SJSA1 (cell line): ENCODE results near the gene UBAC1. TPM values are rescaled to one million over a fixed set of nuclear protein-coding genes. Genes with fewer than 3 reads are reported as not detected.
"Not testable (repeated sequence)": the region's sequence is repeated elsewhere in the genome, so short reads cannot be mapped to it uniquely, and the experiment has no call there.

Experiments
- DNase-seq, 2 experiments: peaks; one replicate each; pipeline ENCODE4 v3.0.0-alpha.2; 2015 to 2020; ENCODE audit warnings: low spot score in 2 of 2, low read depth in 1 of 2
- H3K27ac ChIP-seq: fragments of 250-450 bp; sonication (Bioruptor Pico); 2 replicates; pipeline ENCODE4 v1.5.1; 2020; ENCODE audit warnings: mild to moderate bottlenecking, moderate library complexity
- H3K27me3 ChIP-seq: fragments of 250-450 bp; sonication (Bioruptor Pico); replicated peaks from 2 replicates; pipeline ENCODE4 v1.5.1; 2020; ENCODE audit warnings: mild to moderate bottlenecking, moderate library complexity
- H3K36me3 ChIP-seq: fragments of 250-450 bp; sonication (Bioruptor Pico); 2 replicates; pipeline ENCODE4 v1.5.1; 2020; ENCODE audit warnings: mild to moderate bottlenecking
- H3K4me1 ChIP-seq: fragments of 250-450 bp; sonication (Bioruptor Pico); replicated peaks from 2 replicates; pipeline ENCODE4 v1.6.1; 2021; ENCODE audit warnings: mild to moderate bottlenecking
- H3K4me3 ChIP-seq: fragments of 250-450 bp; sonication (Bioruptor Pico); 2 replicates; pipeline ENCODE4 v1.5.1; 2020; ENCODE audit warnings: mild to moderate bottlenecking
- H3K9me3 ChIP-seq: fragments of 250-450 bp; sonication (Bioruptor Pico); replicated peaks from 2 replicates; pipeline ENCODE4 v1.5.1; 2020; ENCODE audit warnings: mild to moderate bottlenecking
- total RNA-seq: library from RNA; depleted of rRNA; stranded (reverse); fragments of >200 nt; shearing (Covaris generic); gene quantifications from 2 replicates; pipeline ENCODE4 v1.2.3, GENCODE V29; 2014

The UBAC1 gene
- total RNA-seq, 1 experiment from 2014 or later, result 51.6 TPM

GRCh38 chr9:135978642-135979546 is 17.7 kb upstream of the UBAC1 start:
- Histone ChIP-seq H3K9me3 (no peaks in the 10 kb centered on the region), H3K27ac (no peak overlapping the region), H3K36me3 (no peaks in the 10 kb centered on the region), H3K4me1 (no peaks in the 10 kb centered on the region), H3K4me3 (no peak overlapping the region), H3K27me3 (peaks cover 5% of the 10 kb centered on the region)
- no peak for DNase-seq

- no peaks in the 10 kb centered on the region for H3K27me3 ChIP-seq
- DNase-seq, result no peak
Observed at GRCh38 chr9:135976944-135977343, 15.8 kb upstream of the UBAC1 start.

GRCh38 chr9:135976531-135976930 is 15.4 kb upstream of the UBAC1 start:
- Histone ChIP-seq H3K27me3 (no peaks in the 10 kb centered on the region), H3K4me1 (no peaks in the 10 kb centered on the region), H3K36me3 (no peaks in the 10 kb centered on the region), H3K9me3 (no peaks in the 10 kb centered on the region), H3K4me3 (no peak overlapping the region), H3K27ac (no peak overlapping the region)
- no peak for DNase-seq

More at GRCh38 chr9:135976944-135977343, 15.8 kb upstream of the UBAC1 start:
- Histone ChIP-seq H3K4me1 (no peaks in the 10 kb centered on the region), H3K27ac (no peak overlapping the region), H3K4me3 (no peak overlapping the region), H3K36me3 (no peaks in the 10 kb centered on the region), H3K9me3 (no peaks in the 10 kb centered on the region)

GRCh38 chr9:135975834-135976233 is 14.7 kb upstream of the UBAC1 start:
- no peaks in the 10 kb centered on the region for H3K4me1 ChIP-seq
- H3K4me3 ChIP-seq, result no peak overlapping the region
- H3K27ac ChIP-seq, result no peak overlapping the region
- no peak for DNase-seq
- no peaks in the 10 kb centered on the region for H3K27me3 ChIP-seq
- no peaks in the 10 kb centered on the region for H3K9me3 ChIP-seq
- H3K36me3 ChIP-seq, result no peaks in the 10 kb centered on the region

GRCh38 chr9:135974220-135974573 is 13.0 kb upstream of the UBAC1 start:
- no peak for DNase-seq

GRCh38 chr9:135973277-135974219 is 12.4 kb upstream of the UBAC1 start:
- H3K36me3 ChIP-seq, result no peaks in the 10 kb centered on the region
- H3K9me3 ChIP-seq, result no peaks in the 10 kb centered on the region
- no peak for DNase-seq
- no peaks in the 10 kb centered on the region for H3K27me3 ChIP-seq
- H3K4me3 ChIP-seq, result no peak overlapping the region
- H3K4me1 ChIP-seq, result no peaks in the 10 kb centered on the region
- H3K27ac ChIP-seq, result no peak overlapping the region

More at GRCh38 chr9:135974220-135974573, 13.0 kb upstream of the UBAC1 start:
- Histone ChIP-seq H3K4me1 (no peaks in the 10 kb centered on the region), H3K27me3 (no peaks in the 10 kb centered on the region), H3K36me3 (no peaks in the 10 kb centered on the region), H3K27ac (no peak overlapping the region), H3K9me3 (no peaks in the 10 kb centered on the region), H3K4me3 (no peak overlapping the region)

GRCh38 chr9:135971892-135972291 is 10.7 kb upstream of the UBAC1 start:
- DNase-seq, result no peak
- Histone ChIP-seq H3K27me3 (no peaks in the 10 kb centered on the region), H3K9me3 (no peaks in the 10 kb centered on the region), H3K4me3 (no peak overlapping the region), H3K4me1 (no peaks in the 10 kb centered on the region), H3K36me3 (no peaks in the 10 kb centered on the region), H3K27ac (no peak overlapping the region)

- Histone ChIP-seq H3K27me3 (no peaks in the 10 kb centered on the region), H3K9me3 (no peaks in the 10 kb centered on the region), H3K27ac (no peak overlapping the region), H3K4me1 (no peaks in the 10 kb centered on the region), H3K36me3 (no peaks in the 10 kb centered on the region), H3K4me3 (no peak overlapping the region)
- DNase-seq, result no peak
Observed at GRCh38 chr9:135971111-135971766, 10.1 kb upstream of the UBAC1 start.

GRCh38 chr9:135970128-135970815 is 9.1 kb upstream of the UBAC1 start:
- no peak overlapping the region for H3K4me3 ChIP-seq
- no peak for DNase-seq
- H3K27me3 ChIP-seq, result no peaks in the 10 kb centered on the region
- H3K36me3 ChIP-seq, result no peaks in the 10 kb centered on the region
- H3K4me1 ChIP-seq, result no peaks in the 10 kb centered on the region
- H3K9me3 ChIP-seq, result no peaks in the 10 kb centered on the region
- no peak overlapping the region for H3K27ac ChIP-seq

- H3K4me1 ChIP-seq, result no peaks in the 10 kb centered on the region
- no peak for DNase-seq
- H3K9me3 ChIP-seq, result no peaks in the 10 kb centered on the region
- no peaks in the 10 kb centered on the region for H3K36me3 ChIP-seq
- H3K4me3 ChIP-seq, result no peak overlapping the region
- H3K27me3 ChIP-seq, result no peaks in the 10 kb centered on the region
- no peak overlapping the region for H3K27ac ChIP-seq
Observed at GRCh38 chr9:135969064-135969683, 8.0 kb upstream of the UBAC1 start.

GRCh38 chr9:135968601-135969000 is 7.4 kb upstream of the UBAC1 start:
- H3K4me1 ChIP-seq, result no peaks in the 10 kb centered on the region
- H3K27ac ChIP-seq, result no peak overlapping the region
- H3K36me3 ChIP-seq, result no peaks in the 10 kb centered on the region
- H3K9me3 ChIP-seq, result no peaks in the 10 kb centered on the region
- H3K4me3 ChIP-seq, result no peak overlapping the region
- no peak for DNase-seq
- H3K27me3 ChIP-seq, result no peaks in the 10 kb centered on the region

GRCh38 chr9:135968083-135968476 is 6.9 kb upstream of the UBAC1 start:
- no peaks in the 10 kb centered on the region for H3K27me3 ChIP-seq
- H3K9me3 ChIP-seq, result no peaks in the 10 kb centered on the region
- no peak overlapping the region for H3K4me3 ChIP-seq
- H3K4me1 ChIP-seq, result no peaks in the 10 kb centered on the region
- no peak for DNase-seq
- no peaks in the 10 kb centered on the region for H3K36me3 ChIP-seq
- H3K27ac ChIP-seq, result no peak overlapping the region

GRCh38 chr9:135966916-135967260 is 5.7 kb upstream of the UBAC1 start:
- H3K9me3 ChIP-seq, H3K4me3 ChIP-seq, H3K27ac ChIP-seq, H3K4me1 ChIP-seq, H3K36me3 ChIP-seq, DNase-seq, H3K27me3 ChIP-seq: not testable (repeated sequence)
